Ovary (tissue), 9 donors: ENCODE measurements around the gene DNAH12. TPM values are rescaled to one million over a fixed set of nuclear protein-coding genes. Genes with fewer than 3 reads are reported as not detected.
"Not testable (repeated sequence)": the region's sequence is repeated elsewhere in the genome, so short reads cannot be mapped to it uniquely, and the experiment has no call there.

Source experiments
- DNase-seq, 5 donors: peaks; one replicate each; pipeline ENCODE4 v3.0.0-alpha.2; 2019 to 2020
- H3K27ac ChIP-seq, 2 donors: fragments of 200-600 bp; one replicate each; pipeline versions ENCODE4 v1.5.1 to v1.8.0; 2019 to 2022
- H3K27me3 ChIP-seq: fragments of 200-600 bp; one replicate; pipeline ENCODE4 v1.8.0; 2022
- H3K36me3 ChIP-seq: fragments of 200-600 bp; sonication (generic); one replicate; pipeline ENCODE4 v1.5.1; 2019
- H3K4me1 ChIP-seq: one replicate; pipeline ENCODE4 v1.8.1; 2013; ENCODE audit warnings: mild to moderate bottlenecking, moderate library complexity; ENCODE audit not compliant: insufficient read depth
- H3K4me3 ChIP-seq: fragments of 200-600 bp; sonication (generic); one replicate; pipeline ENCODE4 v1.5.1; 2017
- H3K9me3 ChIP-seq, 2 donors: fragments of 200-600 bp in 1 of 2; sonication (generic) in 1 of 2; one replicate each; pipeline versions ENCODE4 v1.5.1 to v1.8.1; 2013 to 2019; ENCODE audit warnings: mild to moderate bottlenecking in 1 of 2, moderate library complexity in 1 of 2
- CTCF ChIP-seq, 3 donors: fragments of 450-650 bp in 2 of 3; fragments of 200-600 bp in 1 of 3; IDR thresholded peaks; one replicate each; pipeline versions ENCODE4 v1.5.1 to v1.8.0; 2016 to 2022; ENCODE audit warnings: antibody characterized with exemption in 3 of 3, mild to moderate bottlenecking in 1 of 3
- EP300 ChIP-seq: sonication (generic); formaldehyde crosslinking; IDR thresholded peaks from one replicate; pipeline ENCODE4 v1.6.1; 2017; ENCODE audit warnings: antibody characterized with exemption
- POLR2A ChIP-seq: fragments of 450-650 bp; IDR thresholded peaks from one replicate; pipeline ENCODE4 v1.6.1; 2017; ENCODE audit warnings: antibody characterized with exemption, mild to moderate bottlenecking, moderate library complexity
- WGBS, 3 donors: extraction: QIAGEN DNeasy Blood & Tissue Kit in 1 of 3; methylation state at CpG; one replicate each; pipeline versions ENCODE4 v1.1.5 to v1.1.7; 2013 to 2017; 5-methylcytosine and 5-hydroxymethylcytosine counted together
- intact Hi-C, 4 donors: fragments of 100-400 bp; cut with DNase I; formaldehyde crosslinking; loops; one replicate each; pipeline versions ENCODE4 v1.11.0 to v1.15.1; 2022 to 2023
- polyA plus RNA-seq, 2 donors: library from polyadenylated mRNA; stranded (reverse); fragments of 200-250 nt in 1 of 2; fragments of 350-450 nt in 1 of 2; fragmentation: Illumina TruSeq in 1 of 2; extraction: RNeasy Lipid Tissue Mini Kit (QIAGEN cat#74804) in 1 of 2; gene quantifications; one replicate each; pipeline ENCODE4 v1.2.3, GENCODE V29; 2013 to 2014
- total RNA-seq, 7 donors: library from RNA; depleted of rRNA in 2 of 7; stranded (reverse); fragments of >200 nt in 2 of 7; fragmentation: NEBNext Ultra II Directional in 3 of 7; extraction: Animal tissue kit (Norgen Biotek cat#: 25700) in 3 of 7; gene quantifications; one replicate each; pipeline versions ENCODE4 v1.1.0 to v1.2.4, GENCODE V29; 2016 to 2023
- donor health status: DM: no; HTN: no; CAD: no; lungs with moderate emphysema.
- donor health status: DM: no; HTN: no; CAD: no.
- donor health status: Bipolar disorder and iron deficiency.
- donor health status: DM: yes; HTN: yes; CAD: no.
- donor health status: DM: no; HTN: no; CAD: no.
- donor health status: DM: yes; HTN: yes; CAD: no.

DNAH12 gene
- total and polyA plus RNA-seq, 9 donors: 0.20 to 20.1 (median 0.92) TPM

DNA sequence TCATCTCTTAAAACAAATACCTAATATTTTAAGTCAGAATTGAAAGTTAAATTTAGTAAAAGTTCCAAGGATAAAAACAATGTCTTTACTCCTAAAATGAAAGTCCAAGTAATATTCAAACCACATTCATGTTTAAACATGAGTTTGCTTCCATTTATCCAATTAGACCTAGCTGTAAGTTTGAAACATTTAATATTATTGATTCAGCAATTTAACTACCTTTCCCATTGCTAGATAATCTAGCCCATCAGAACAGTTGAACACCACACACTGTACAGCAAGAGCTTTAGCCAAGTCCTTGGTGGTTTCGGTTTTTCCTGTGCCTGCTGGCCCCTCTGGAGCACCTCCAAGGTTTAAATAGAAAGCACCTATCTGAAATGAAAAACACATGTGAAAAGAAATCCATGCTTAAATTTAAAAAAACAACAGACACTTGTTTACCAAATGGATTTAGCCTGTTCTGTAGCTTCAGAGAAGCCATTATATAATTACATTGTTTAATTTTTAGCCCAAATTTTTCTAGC is 97.8 kb downstream of the DNAH12 start:
- intact Hi-C loops: no loop called here
- 4 to 7% (median 6%) methylated on average over 1 of the region's 1 CpG for WGBS, 3 donors
- H3K4me1 ChIP-seq: no peaks in the 10 kb centered on the region
- no peak overlapping the region for H3K4me3 ChIP-seq
- H3K9me3 ChIP-seq: no peaks in the 10 kb centered on the region
- H3K27ac ChIP-seq: no peak overlapping the region
- no peaks in the 10 kb centered on the region for H3K36me3 ChIP-seq
- no peaks in the 10 kb centered on the region for H3K27me3 ChIP-seq
- no peak for DNase-seq
- TF ChIP-seq POLR2A (no peak), EP300 (no peak), CTCF (IDR thresholded peaks at IDR 0.05) (no peak)

DNA sequence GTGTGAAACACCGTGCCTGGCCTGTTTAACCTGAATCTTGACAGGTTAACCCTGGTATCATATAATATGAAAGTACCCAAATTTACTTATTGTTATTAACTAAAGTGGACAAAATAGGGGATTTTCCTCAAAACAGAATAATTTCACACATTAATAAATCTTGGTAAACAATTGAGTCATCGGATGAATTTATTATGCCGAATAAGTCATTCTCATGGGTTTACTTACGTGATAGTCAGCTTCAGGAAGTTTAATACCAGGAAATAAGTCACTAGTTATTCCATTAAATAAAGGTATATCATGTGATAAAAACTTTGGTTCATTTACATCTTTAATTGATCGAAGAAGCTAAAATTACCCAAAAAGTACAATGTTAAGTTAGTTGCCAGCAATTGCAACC is 99.7 kb downstream of the DNAH12 start:
- intact Hi-C loops: no loop called here
- TF ChIP-seq POLR2A: no peak
- no peak for TF ChIP-seq CTCF (IDR thresholded peaks at IDR 0.05)
- TF ChIP-seq EP300: no peak
- Histone ChIP-seq H3K36me3 (no peaks in the 10 kb centered on the region), H3K9me3 (no peaks in the 10 kb centered on the region), H3K4me1 (no peaks in the 10 kb centered on the region), H3K27me3 (no peaks in the 10 kb centered on the region), H3K4me3 (no peak overlapping the region), H3K27ac (no peak overlapping the region)
- WGBS, 3 donors: 93 to 97% (median 96%) methylated on average over 5 of the region's 5 CpGs
- DNase-seq: no peak

DNA sequence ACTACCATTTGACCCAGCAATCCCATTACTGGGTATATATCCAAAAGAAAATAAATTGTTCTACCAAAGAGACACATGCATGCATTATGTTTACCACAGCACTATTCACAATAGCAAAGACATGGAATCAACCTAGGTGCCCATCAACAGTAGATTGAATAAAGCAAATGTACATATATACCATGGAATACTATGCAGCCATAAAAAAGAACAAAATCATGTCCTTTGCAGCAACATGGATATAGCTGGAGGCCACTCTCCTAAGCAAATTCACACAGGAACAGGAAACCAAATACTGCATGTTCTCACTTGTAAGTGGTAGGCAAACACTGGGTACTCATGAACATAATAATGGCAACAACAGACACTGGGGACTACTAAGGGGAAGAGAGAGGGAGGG is 104.0 kb downstream of the DNAH12 start:
- H3K27ac ChIP-seq, H3K9me3 ChIP-seq, H3K27me3 ChIP-seq, DNase-seq, H3K36me3 ChIP-seq, H3K4me3 ChIP-seq, intact Hi-C loops, H3K4me1 ChIP-seq: not testable (repeated sequence)

GRCh38 chr3:57438460-57438859 is 105.7 kb downstream of the DNAH12 start:
- DNase-seq, H3K27ac ChIP-seq, H3K9me3 ChIP-seq, H3K4me3 ChIP-seq, intact Hi-C loops, H3K36me3 ChIP-seq, H3K27me3 ChIP-seq, H3K4me1 ChIP-seq: not testable (repeated sequence)
- WGBS, 3 donors: 75 to 82% (median 79%) methylated on average over 7 of the region's 7 CpGs

DNA sequence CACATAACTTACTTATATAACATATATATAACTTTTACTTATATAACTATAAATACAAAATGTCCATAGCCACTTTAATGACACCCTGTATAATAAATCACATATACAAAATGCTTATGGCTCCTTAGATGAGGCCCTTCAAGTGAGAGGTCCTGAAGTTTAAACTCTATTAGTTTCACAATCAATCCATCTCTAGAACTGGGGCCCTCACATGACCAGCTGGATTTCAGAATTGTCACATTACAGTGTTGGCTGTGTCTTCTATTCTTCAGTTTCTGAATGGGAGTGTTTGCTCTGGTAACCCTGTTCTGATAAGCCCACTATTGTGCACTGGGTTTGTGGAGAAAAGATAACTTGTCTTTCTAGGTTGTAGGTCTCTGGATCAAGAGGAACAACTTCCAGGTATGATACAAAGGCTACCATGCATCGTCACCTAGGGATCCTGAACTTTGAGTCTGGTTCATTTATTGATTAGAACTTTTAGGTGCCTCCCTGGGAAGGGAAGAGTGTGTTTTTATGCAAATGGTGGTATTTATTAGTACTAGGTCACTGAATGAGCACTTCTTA is 107.9 kb downstream of the DNAH12 start:
- no peaks in the 10 kb centered on the region for H3K27me3 ChIP-seq
- no peaks in the 10 kb centered on the region for H3K4me1 ChIP-seq
- intact Hi-C loops: no loop called here
- DNase-seq: no peak
- no peaks in the 10 kb centered on the region for H3K36me3 ChIP-seq
- no peak overlapping the region for H3K4me3 ChIP-seq
- TF ChIP-seq POLR2A: no peak
- no peak for TF ChIP-seq CTCF (IDR thresholded peaks at IDR 0.05)
- TF ChIP-seq EP300: no peak
- H3K27ac ChIP-seq: no peak overlapping the region
- H3K9me3 ChIP-seq: no peaks in the 10 kb centered on the region
- 94 to 100% (median 97%) methylated on average over 1 of the region's 1 CpG for WGBS, 3 donors
